HepG2 (cell line): ENCODE results near the gene LANCL2. TPM values are rescaled to one million over a fixed set of nuclear protein-coding genes. Genes with fewer than 3 reads are reported as not detected.

Experiments used
- ATAC-seq: fragments of 200-7000 bp; cut with Tn5 transposase; 3 replicates; pipeline ENCODE4 v1.9.1; 2020; ENCODE audit warnings: mild to moderate bottlenecking, moderate library complexity
- BruUV-seq: library from RNA; stranded (reverse); fragments of 400-500 nt; replicated peaks from 2 replicates; lab custom pipeline; 2021; lab: Mats Ljungman, UMichigan
- CTCF ChIA-PET: fragments of 300-600 bp; formaldehyde crosslinking; extraction: SDS; loops from one replicate; lab custom pipeline; 2021; ENCODE audit warnings: low total read pairs, inconsistent platforms, low intra/inter-chr PET ratio; lab: Yijun Ruan, JAX
- POLR2A ChIA-PET: fragments of 350-600 bp; sonication (Branson Sonifier 250); formaldehyde crosslinking; loops from one replicate; lab custom pipeline; 2020; ENCODE audit warnings: antibody characterized with exemption, inconsistent platforms; lab: Yijun Ruan, JAX
- DNase-seq: peaks from one replicate; pipeline ENCODE4 v3.0.0-alpha.2; 2015; ENCODE audit warnings: low spot score
- FAIRE-seq: peaks from 3 replicates; lab custom pipeline; 2011; peaks lifted over from hg19 to GRCh38; lab: Jason Lieb, UNC
- H2AFZ ChIP-seq: one replicate; pipeline ENCODE4 v1.6.1; 2011; ENCODE audit warnings: low read length, inconsistent platforms
- H3K27ac ChIP-seq: fragments of 300-600 bp; 3 replicates; pipeline ENCODE4 v1.8.0; 2011; ENCODE audit warnings: mixed run types, mild to moderate bottlenecking, mixed read lengths, low read length, inconsistent platforms; ENCODE audit not compliant: insufficient read depth; ENCODE audit errors: extremely low read length
- H3K27me3 ChIP-seq, 2 experiments: fragments of 200-600 bp in 1 of 2; 2 replicates in 1 of 2; 3 replicates in 1 of 2; pipeline versions ENCODE4 v1.6.0 to v1.8.0; 2011; ENCODE audit warnings: low read length in 2 of 2, mild to moderate bottlenecking in 2 of 2, moderate library complexity in 2 of 2, inconsistent platforms in 1 of 2; ENCODE audit not compliant: insufficient read depth in 2 of 2, control insufficient read depth in 1 of 2
- H3K36me3 ChIP-seq, 2 experiments: fragments of 200-600 bp in 1 of 2; replicated peaks in 1 of 2; 2 replicates in 1 of 2; 3 replicates in 1 of 2; pipeline versions ENCODE4 v1.5.1 to v1.8.0; 2011; ENCODE audit warnings: low read length in 2 of 2, inconsistent platforms in 1 of 2; ENCODE audit not compliant: insufficient read depth in 2 of 2, control insufficient read depth in 1 of 2
- H3K4me1 ChIP-seq: 2 replicates; pipeline ENCODE4 v1.5.1; 2012; ENCODE audit warnings: low read length, inconsistent platforms; ENCODE audit not compliant: insufficient read depth
- H3K4me2 ChIP-seq: 2 replicates; pipeline ENCODE4 v1.6.0; 2011; ENCODE audit warnings: low read depth, low read length, inconsistent platforms
- H3K4me3 ChIP-seq, 3 experiments: fragments of 200-600 bp in 1 of 3; sonication (generic), shearing (Covaris generic) in 1 of 3; replicated peaks in 1 of 3; 2 replicates each; pipeline ENCODE4 v1.5.1; 2011 to 2016; ENCODE audit warnings: low read length in 3 of 3, inconsistent platforms in 2 of 3, low read depth in 2 of 3, mild to moderate bottlenecking in 2 of 3, control low read depth in 1 of 3, mixed read lengths in 1 of 3; ENCODE audit not compliant: insufficient read depth in 1 of 3
- H3K79me2 ChIP-seq: one replicate; pipeline ENCODE4 v1.6.1; 2011; ENCODE audit warnings: low read length, inconsistent platforms; ENCODE audit not compliant: insufficient read depth
- H3K9ac ChIP-seq: 2 replicates; pipeline ENCODE4 v1.6.0; 2011; ENCODE audit warnings: mild to moderate bottlenecking, low read depth, low read length, inconsistent platforms; ENCODE audit not compliant: insufficient read depth
- H3K9me3 ChIP-seq: 2 replicates; pipeline ENCODE4 v1.5.1; 2012; ENCODE audit warnings: mild to moderate bottlenecking, low read length
- H4K20me1 ChIP-seq: 2 replicates; pipeline ENCODE4 v1.6.0; 2011; ENCODE audit warnings: inconsistent platforms, mild to moderate bottlenecking, low read length, moderate library complexity; ENCODE audit not compliant: insufficient read depth
- RBM22 ChIP-seq: fragments of 200-400 bp; formaldehyde crosslinking; optimal IDR thresholded peaks from 2 replicates; pipeline ENCODE3; 2017; ENCODE audit warnings: mild to moderate bottlenecking, low read length, moderate library complexity
- SALL2 ChIP-seq: sonication (generic); formaldehyde crosslinking; IDR thresholded peaks from 2 replicates; pipeline ENCODE4 v1.8.1; 2023; ENCODE audit warnings: mild to moderate bottlenecking, missing genetic modification reagents, inconsistent platforms
- THAP7 ChIP-seq: sonication (generic); formaldehyde crosslinking; IDR thresholded peaks from 2 replicates; pipeline ENCODE4 v1.8.1; 2023; ENCODE audit warnings: mild to moderate bottlenecking, missing genetic modification reagents
- XBP1 ChIP-seq: sonication (generic); formaldehyde crosslinking; IDR thresholded peaks from 2 replicates; pipeline ENCODE4 v1.5.0; 2020; ENCODE audit warnings: missing genetic modification reagents
- ZBTB3 ChIP-seq: sonication (generic); formaldehyde crosslinking; IDR thresholded peaks from 2 replicates; pipeline ENCODE4 v1.4.0; 2020; ENCODE audit warnings: low read depth, mild to moderate bottlenecking, moderate library complexity, missing genetic modification reagents, borderline replicate concordance
- ZEB1 ChIP-seq: IDR thresholded peaks from 2 replicates; pipeline ENCODE4 v1.6.1; 2012; ENCODE audit warnings: mild to moderate bottlenecking, low read depth, inconsistent platforms; ENCODE audit not compliant: insufficient replicate concordance
- ZNF136 ChIP-seq: sonication (generic); formaldehyde crosslinking; IDR thresholded peaks from 2 replicates; pipeline ENCODE4 v1.8.1; 2022; ENCODE audit warnings: low read depth, mild to moderate bottlenecking, moderate library complexity, missing genetic modification reagents
- ZNF782 ChIP-seq: sonication (generic); formaldehyde crosslinking; IDR thresholded peaks from 2 replicates; pipeline ENCODE4 v1.4.0; 2020; ENCODE audit warnings: missing genetic modification reagents, mild to moderate bottlenecking, borderline replicate concordance
- WGBS: methylation state at CpG from one replicate; pipeline ENCODE4 v1.1.6; 2017; ENCODE audit warnings: low lambda C conversion rate; 5-methylcytosine and 5-hydroxymethylcytosine counted together
- in situ Hi-C: cut with HindIII; loops from 2 replicates; pipeline ENCODE4 v1.10.0; 2017; ENCODE audit warnings: low pct_unique_long_range_greater_than_20kb; ENCODE audit not compliant: extremely low pct_ligation_motif_present
- intact Hi-C: fragments of 100-400 bp; cut with micrococcal nuclease; formaldehyde crosslinking; loops from one replicate; pipeline ENCODE4 v1.10.0; 2022; ENCODE audit not compliant: unreplicated experiment
- polyA plus RNA-seq, 8 experiments: library from polyadenylated mRNA; depleted of rRNA in 3 of 8; stranded (reverse) in 7 of 8; unstranded in 1 of 8; fragments of >200 nt; fragmentation: Illumina TruSeq in 4 of 8; extraction: Trizol in 4 of 8; gene quantifications; 2 replicates each; pipeline versions ENCODE4 v1.2.1 to v1.2.3, GENCODE V29; 2011 to 2016; ENCODE audit warnings: low read depth in 4 of 8, missing spikeins in 1 of 8, mixed read lengths in 1 of 8; ENCODE audit not compliant: insufficient read depth in 1 of 8
- total RNA-seq, 5 experiments: library from RNA; depleted of rRNA; stranded (reverse); fragments of >200 nt; fragmentation: Illumina TruSeq; extraction: Trizol; gene quantifications; 2 replicates each; pipeline ENCODE4 v1.2.3, GENCODE V29; 2016; ENCODE audit warnings: low read depth in 1 of 5
- TF ChIP-seq, protein P1 (sequence below): sonication (generic); formaldehyde crosslinking; IDR thresholded peaks from 2 replicates; pipeline ENCODE4 v1.4.0; 2020; ENCODE audit warnings: mild to moderate bottlenecking, missing genetic modification reagents
- TF ChIP-seq, protein P2 (sequence below): sonication (generic); formaldehyde crosslinking; IDR thresholded peaks from 2 replicates; pipeline ENCODE4 v1.8.0; 2022; ENCODE audit warnings: missing genetic modification reagents, mild to moderate bottlenecking, moderate library complexity, borderline replicate concordance

The LANCL2 gene
- total and polyA plus RNA-seq, 2 of the 13 experiments (the other 11 are each of a cell fraction or from before 2014, with no cell fraction given), result 10.0 to 13.8 TPM

GRCh38 chr7:55339033-55340000 is 25.8 kb upstream of the LANCL2 start:
- no peak overlapping the region for H3K9ac ChIP-seq
- FAIRE-seq (no peak), ATAC-seq (no peak), DNase-seq (no peak)
- ChIA-PET CTCF (no interaction called here), POLR2A (no interaction called here)
- TF ChIP-seq THAP7 (CRISPR knock-in tag), result no peak
- TF ChIP-seq ZNF136 (CRISPR knock-in tag), result no peak
- TF ChIP-seq ZBTB3 (CRISPR knock-in tag), result no peak
- TF ChIP-seq SALL2 (CRISPR knock-in tag), result no peak
- no peak for TF ChIP-seq XBP1 (CRISPR knock-in tag)
- no peak for TF ChIP-seq ZNF782 (CRISPR knock-in tag)
- TF ChIP-seq, protein P1, sequence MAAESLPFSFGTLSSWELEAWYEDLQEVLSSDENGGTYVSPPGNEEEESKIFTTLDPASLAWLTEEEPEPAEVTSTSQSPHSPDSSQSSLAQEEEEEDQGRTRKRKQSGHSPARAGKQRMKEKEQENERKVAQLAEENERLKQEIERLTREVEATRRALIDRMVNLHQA (CRISPR knock-in tag), result no peak
- TF ChIP-seq ZEB1, result no peak
- TF ChIP-seq RBM22, result no peak
- TF ChIP-seq, protein P2, sequence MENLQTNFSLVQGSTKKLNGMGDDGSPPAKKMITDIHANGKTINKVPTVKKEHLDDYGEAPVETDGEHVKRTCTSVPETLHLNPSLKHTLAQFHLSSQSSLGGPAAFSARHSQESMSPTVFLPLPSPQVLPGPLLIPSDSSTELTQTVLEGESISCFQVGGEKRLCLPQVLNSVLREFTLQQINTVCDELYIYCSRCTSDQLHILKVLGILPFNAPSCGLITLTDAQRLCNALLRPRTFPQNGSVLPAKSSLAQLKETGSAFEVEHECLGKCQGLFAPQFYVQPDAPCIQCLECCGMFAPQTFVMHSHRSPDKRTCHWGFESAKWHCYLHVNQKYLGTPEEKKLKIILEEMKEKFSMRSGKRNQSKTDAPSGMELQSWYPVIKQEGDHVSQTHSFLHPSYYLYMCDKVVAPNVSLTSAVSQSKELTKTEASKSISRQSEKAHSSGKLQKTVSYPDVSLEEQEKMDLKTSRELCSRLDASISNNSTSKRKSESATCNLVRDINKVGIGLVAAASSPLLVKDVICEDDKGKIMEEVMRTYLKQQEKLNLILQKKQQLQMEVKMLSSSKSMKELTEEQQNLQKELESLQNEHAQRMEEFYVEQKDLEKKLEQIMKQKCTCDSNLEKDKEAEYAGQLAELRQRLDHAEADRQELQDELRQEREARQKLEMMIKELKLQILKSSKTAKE, result no peak
- H4K20me1 ChIP-seq, result no peaks in the 10 kb centered on the region
- H3K79me2 ChIP-seq, result no peaks in the 10 kb centered on the region
- H3K36me3 ChIP-seq, result no peaks in the 10 kb centered on the region
- H3K4me3 ChIP-seq, result no peak overlapping the region
- intact Hi-C loops, result no loop called here
- H3K27me3 ChIP-seq, result peaks cover 0 to 4% of the 10 kb centered on the region in 2 experiments; a peak in 1 of 5 replicates
- no peak overlapping the region for H2AFZ ChIP-seq
- H3K27ac ChIP-seq, result no peak overlapping the region
- H3K4me2 ChIP-seq, result no peak overlapping the region
- in situ Hi-C loops, result no loop called here
- WGBS, result 28% methylated on average over 7 of the region's 8 CpGs
- no peaks in the 10 kb centered on the region for H3K4me1 ChIP-seq
- no TSS peak for BruUV-seq
- H3K9me3 ChIP-seq, result no peaks in the 10 kb centered on the region
